ENCODE measurements around the gene RASL10A. TPM values are rescaled to one million over a fixed set of nuclear protein-coding genes. Genes with fewer than 3 reads are reported as not detected.

The RASL10A gene
- total and polyA plus RNA-seq, 2 experiments from 2014 or later: 0.33 to 6.3 TPM

DNA sequence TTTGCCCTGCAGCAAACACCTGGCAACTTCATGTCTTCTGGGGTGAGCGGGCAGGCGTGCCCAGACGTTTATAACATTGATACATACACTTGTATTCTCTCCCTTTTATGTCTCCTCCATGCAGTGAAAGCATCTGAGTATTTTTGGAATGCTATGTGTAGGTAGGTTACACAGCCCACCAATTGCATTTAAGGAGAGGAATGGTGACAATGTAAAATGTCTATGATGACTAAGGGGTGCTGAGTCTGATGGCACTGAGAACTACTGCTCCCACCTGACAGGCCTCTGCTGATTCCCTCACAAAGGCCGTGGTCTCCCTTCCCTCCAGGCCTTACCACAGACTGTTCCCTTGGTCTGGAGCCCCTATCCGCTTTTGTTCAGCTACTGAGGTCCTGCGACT is 22.9 kb upstream of the RASL10A start:
- H3K9me2 ChIP-seq (replicated peaks; ENCODE audit: insufficient read depth): no peaks in the 10 kb centered on the region
- DNase-seq (ENCODE audit: low spot score): no peak
- no peak overlapping the region for H3K4me2 ChIP-seq
- WGBS (ENCODE audit: low lambda C conversion rate, missing lambda C conversion rate): 94% methylated on average over 6 of the region's 6 CpGs
- H2AFZ ChIP-seq: no peak overlapping the region
- no peaks in the 10 kb centered on the region for H3K27me3 ChIP-seq
- H3K79me2 ChIP-seq: no peaks in the 10 kb centered on the region
- TF ChIP-seq EZH2phosphoT487 (IDR thresholded peaks at IDR 0.05; ENCODE audit: low read depth, severe bottlenecking, unreplicated experiment) (no peak), EZH2 (IDR thresholded peaks at IDR 0.05; ENCODE audit: borderline replicate concordance) (no peak)
- TF ChIP-seq, protein P1, sequence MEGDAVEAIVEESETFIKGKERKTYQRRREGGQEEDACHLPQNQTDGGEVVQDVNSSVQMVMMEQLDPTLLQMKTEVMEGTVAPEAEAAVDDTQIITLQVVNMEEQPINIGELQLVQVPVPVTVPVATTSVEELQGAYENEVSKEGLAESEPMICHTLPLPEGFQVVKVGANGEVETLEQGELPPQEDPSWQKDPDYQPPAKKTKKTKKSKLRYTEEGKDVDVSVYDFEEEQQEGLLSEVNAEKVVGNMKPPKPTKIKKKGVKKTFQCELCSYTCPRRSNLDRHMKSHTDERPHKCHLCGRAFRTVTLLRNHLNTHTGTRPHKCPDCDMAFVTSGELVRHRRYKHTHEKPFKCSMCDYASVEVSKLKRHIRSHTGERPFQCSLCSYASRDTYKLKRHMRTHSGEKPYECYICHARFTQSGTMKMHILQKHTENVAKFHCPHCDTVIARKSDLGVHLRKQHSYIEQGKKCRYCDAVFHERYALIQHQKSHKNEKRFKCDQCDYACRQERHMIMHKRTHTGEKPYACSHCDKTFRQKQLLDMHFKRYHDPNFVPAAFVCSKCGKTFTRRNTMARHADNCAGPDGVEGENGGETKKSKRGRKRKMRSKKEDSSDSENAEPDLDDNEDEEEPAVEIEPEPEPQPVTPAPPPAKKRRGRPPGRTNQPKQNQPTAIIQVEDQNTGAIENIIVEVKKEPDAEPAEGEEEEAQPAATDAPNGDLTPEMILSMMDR (IDR thresholded peaks at IDR 0.05; ENCODE audit: poor library complexity): no peak
- no peaks in the 10 kb centered on the region for H3K36me3 ChIP-seq (replicated peaks; ENCODE audit: insufficient read depth, low read depth)
- H3K9me3 ChIP-seq (ENCODE audit: low read depth): no peaks in the 10 kb centered on the region
- no peak overlapping the region for H3K4me3 ChIP-seq
- H4K20me1 ChIP-seq (ENCODE audit: insufficient read depth, poor library complexity, severe bottlenecking): no peaks in the 10 kb centered on the region
- H3K27ac ChIP-seq: no peak overlapping the region
- no peaks in the 10 kb centered on the region for H3K4me1 ChIP-seq (ENCODE audit: insufficient read depth)

DNA sequence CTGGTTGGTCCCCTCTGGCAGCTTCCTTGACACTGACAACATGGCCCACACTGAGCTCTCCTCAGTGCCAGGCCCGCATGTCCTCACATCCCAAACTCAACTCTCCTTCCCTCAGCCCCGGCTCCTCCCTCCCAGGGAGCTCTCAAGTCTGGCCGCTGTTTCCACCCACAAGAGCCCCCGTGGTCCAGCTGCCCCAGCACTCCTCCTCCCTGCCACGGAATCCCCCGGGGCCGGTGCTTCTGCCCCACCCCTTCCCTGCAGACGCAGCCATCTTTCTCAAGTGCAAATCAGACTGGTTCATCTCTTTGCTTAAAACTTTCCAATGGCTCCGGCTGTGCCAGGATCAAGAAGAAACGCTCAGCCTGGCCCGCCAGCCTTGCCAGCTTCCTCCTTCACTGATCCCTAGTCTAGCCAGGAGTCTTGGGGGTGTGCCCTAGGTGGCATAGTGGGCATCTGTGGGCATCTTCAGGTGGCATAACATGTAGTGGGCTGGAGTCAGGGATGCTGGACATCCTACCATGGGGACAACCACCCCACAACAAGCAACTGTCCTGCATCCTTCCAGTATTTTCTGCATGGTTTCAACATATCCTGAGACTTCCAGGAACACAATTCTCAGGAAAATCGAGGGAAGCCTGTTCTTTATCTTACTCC is 22.3 kb upstream of the RASL10A start:
- Histone ChIP-seq H2AFZ (no peak overlapping the region), H4K20me1 (ENCODE audit: insufficient read depth, poor library complexity, severe bottlenecking) (no peaks in the 10 kb centered on the region), H3K9me3 (ENCODE audit: low read depth) (no peaks in the 10 kb centered on the region), H3K4me3 (no peak overlapping the region), H3K36me3 (replicated peaks; ENCODE audit: insufficient read depth, low read depth) (no peaks in the 10 kb centered on the region), H3K27me3 (no peaks in the 10 kb centered on the region), H3K4me1 (ENCODE audit: insufficient read depth) (no peaks in the 10 kb centered on the region), H3K79me2 (no peaks in the 10 kb centered on the region), H3K9me2 (replicated peaks; ENCODE audit: insufficient read depth) (no peaks in the 10 kb centered on the region), H3K4me2 (no peak overlapping the region), H3K27ac (no peak overlapping the region)
- DNase-seq (ENCODE audit: low spot score): no peak
- TF ChIP-seq, protein P1 (IDR thresholded peaks at IDR 0.05; ENCODE audit: poor library complexity): no peak
- no peak for TF ChIP-seq EZH2phosphoT487 (IDR thresholded peaks at IDR 0.05; ENCODE audit: low read depth, severe bottlenecking, unreplicated experiment)
- TF ChIP-seq EZH2 (IDR thresholded peaks at IDR 0.05; ENCODE audit: borderline replicate concordance): no peak
- WGBS (ENCODE audit: low lambda C conversion rate, missing lambda C conversion rate): 86% methylated on average over 12 of the region's 12 CpGs

DNA sequence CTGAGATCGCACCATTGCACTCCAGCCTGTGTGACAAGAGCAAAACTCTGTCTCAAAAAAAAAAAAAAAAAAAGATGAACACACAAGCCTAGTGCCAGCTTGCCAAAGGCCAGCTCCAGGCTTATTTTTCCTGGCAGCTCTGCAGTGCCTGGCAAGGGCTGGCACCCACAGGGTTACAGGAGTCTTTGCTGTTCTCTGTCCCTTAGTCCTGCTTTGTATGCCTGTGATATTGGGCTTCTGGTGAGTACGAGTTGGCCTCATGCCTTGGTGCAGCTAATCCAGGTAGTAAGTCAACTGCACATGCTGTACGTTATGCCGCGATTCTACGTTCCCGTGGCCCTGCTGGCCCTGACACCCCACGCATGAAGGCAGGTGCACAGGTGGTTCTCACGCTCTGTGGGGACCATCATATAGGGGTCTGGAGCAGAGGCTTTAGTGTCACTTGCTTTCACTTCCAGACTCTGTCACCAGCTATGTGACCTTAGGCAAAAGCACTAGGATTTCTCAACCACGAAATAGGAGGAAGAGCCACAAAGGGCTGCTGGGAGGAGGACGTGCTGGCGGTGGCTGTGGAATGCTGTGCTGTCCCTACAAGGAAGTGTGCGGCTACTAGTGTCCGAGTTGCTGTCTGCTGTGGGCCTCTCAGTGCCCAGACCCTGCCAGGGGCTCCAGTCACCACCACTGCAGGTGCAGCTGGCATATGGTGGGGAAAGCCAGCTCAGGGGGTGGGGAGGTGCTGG is 21.4 kb upstream of the RASL10A start:
- Histone ChIP-seq H3K9me3 (ENCODE audit: low read depth) (no peaks in the 10 kb centered on the region), H3K27ac (no peak overlapping the region), H3K9me2 (replicated peaks; ENCODE audit: insufficient read depth) (no peaks in the 10 kb centered on the region), H3K79me2 (no peaks in the 10 kb centered on the region), H3K27me3 (no peaks in the 10 kb centered on the region), H3K4me1 (ENCODE audit: insufficient read depth) (no peaks in the 10 kb centered on the region), H2AFZ (no peak overlapping the region), H3K4me3 (no peak overlapping the region), H4K20me1 (ENCODE audit: insufficient read depth, poor library complexity, severe bottlenecking) (no peaks in the 10 kb centered on the region), H3K36me3 (replicated peaks; ENCODE audit: insufficient read depth, low read depth) (no peaks in the 10 kb centered on the region), H3K4me2 (no peak overlapping the region)
- TF ChIP-seq EZH2 (IDR thresholded peaks at IDR 0.05; ENCODE audit: borderline replicate concordance) (no peak), EZH2phosphoT487 (IDR thresholded peaks at IDR 0.05; ENCODE audit: low read depth, severe bottlenecking, unreplicated experiment) (no peak)
- TF ChIP-seq, protein P1 (IDR thresholded peaks at IDR 0.05; ENCODE audit: poor library complexity): no peak
- DNase-seq (ENCODE audit: low spot score): no peak
- 91% methylated on average over 14 of the region's 14 CpGs for WGBS (ENCODE audit: low lambda C conversion rate, missing lambda C conversion rate)

Data from hepatocyte (in vitro differentiated cells).